Astrocyte (in vitro differentiated cells and primary cell): ENCODE data around the gene OLFM2. TPM values are rescaled to one million over a fixed set of nuclear protein-coding genes. Genes with fewer than 3 reads are reported as not detected.

Experiments
- DNase-seq: peaks from one replicate; pipeline ENCODE4 v3.0.0-alpha.2; 2010; ENCODE audit warnings: low read depth
- FAIRE-seq: peaks from 2 replicates; lab custom pipeline; 2011; peaks lifted over from hg19 to GRCh38; lab: Jason Lieb, UNC
- H2AFZ ChIP-seq: 2 replicates; pipeline ENCODE4 v1.6.0; 2012; ENCODE audit warnings: low read depth, low read length, inconsistent platforms
- H3K27ac ChIP-seq: 2 replicates; pipeline ENCODE4 v1.5.1; 2011; ENCODE audit warnings: low read depth, low read length, inconsistent platforms
- H3K27me3 ChIP-seq: 2 replicates; pipeline ENCODE4 v1.6.0; 2011; ENCODE audit warnings: low read length, inconsistent platforms; ENCODE audit not compliant: insufficient read depth
- H3K36me3 ChIP-seq: 2 replicates; pipeline ENCODE4 v1.5.1; 2011; ENCODE audit warnings: low read length, inconsistent platforms; ENCODE audit not compliant: insufficient read depth
- H3K4me1 ChIP-seq: 2 replicates; pipeline ENCODE4 v1.5.1; 2011; ENCODE audit warnings: low read length, inconsistent platforms; ENCODE audit not compliant: insufficient read depth
- H3K4me2 ChIP-seq: 2 replicates; pipeline ENCODE4 v1.6.0; 2012; ENCODE audit warnings: low read length, inconsistent platforms
- H3K4me3 ChIP-seq: 2 replicates; pipeline ENCODE4 v1.5.1; 2011; ENCODE audit warnings: low read depth, mild to moderate bottlenecking, low read length, inconsistent platforms; ENCODE audit not compliant: insufficient read depth
- H3K79me2 ChIP-seq: 2 replicates; pipeline ENCODE4 v1.6.0; 2012; ENCODE audit warnings: mild to moderate bottlenecking, low read length, inconsistent platforms; ENCODE audit not compliant: insufficient read depth
- H3K9ac ChIP-seq: 2 replicates; pipeline ENCODE4 v1.6.0; 2012; ENCODE audit warnings: mild to moderate bottlenecking, low read length, inconsistent platforms
- H3K9me3 ChIP-seq: 2 replicates; pipeline ENCODE4 v1.5.1; 2012; ENCODE audit warnings: low read depth, mild to moderate bottlenecking, low read length, inconsistent platforms; ENCODE audit not compliant: insufficient read depth
- H4K20me1 ChIP-seq: 2 replicates; pipeline ENCODE4 v1.6.0; 2012; ENCODE audit warnings: low read length, inconsistent platforms; ENCODE audit not compliant: insufficient read depth
- H3K27ac Mint-ChIP-seq: one replicate; pipeline ENCODE4 v1.8.0; 2021; ENCODE audit warnings: mild to moderate bottlenecking, mixed read lengths; ENCODE audit not compliant: unreplicated experiment
- H3K27me3 Mint-ChIP-seq: one replicate; pipeline ENCODE4 v1.8.0; 2021; ENCODE audit warnings: low read depth, mixed read lengths; ENCODE audit not compliant: unreplicated experiment
- H3K36me3 Mint-ChIP-seq: one replicate; pipeline ENCODE4 v1.8.0; 2021; ENCODE audit warnings: low read depth, mixed read lengths; ENCODE audit not compliant: unreplicated experiment
- H3K4me1 Mint-ChIP-seq: one replicate; pipeline ENCODE4 v1.8.0; 2021; ENCODE audit warnings: low read depth, mixed read lengths; ENCODE audit not compliant: unreplicated experiment
- H3K4me3 Mint-ChIP-seq: one replicate; pipeline ENCODE4 v1.8.0; 2021; ENCODE audit warnings: mild to moderate bottlenecking, moderate library complexity, mixed read lengths; ENCODE audit not compliant: unreplicated experiment
- H3K9me3 Mint-ChIP-seq: one replicate; pipeline ENCODE4 v1.8.0; 2021; ENCODE audit warnings: mild to moderate bottlenecking, mixed read lengths; ENCODE audit not compliant: unreplicated experiment
- EZH2 ChIP-seq: IDR thresholded peaks from 2 replicates; pipeline ENCODE4 v1.6.1; 2012; ENCODE audit warnings: mild to moderate bottlenecking, low read length, inconsistent platforms; ENCODE audit not compliant: insufficient read depth
- total RNA-seq: library from RNA; stranded (reverse); gene quantifications from 2 replicates; pipeline ENCODE4 v1.2.1, GENCODE V29; 2021
- TF ChIP-seq, protein P1 (sequence below): IDR thresholded peaks from 2 replicates; pipeline ENCODE4 v1.5.1; 2011; ENCODE audit warnings: low read depth, mild to moderate bottlenecking, inconsistent platforms, low read length, moderate library complexity; ENCODE audit not compliant: insufficient read depth

Gene OLFM2
- total RNA-seq, 1 donor from 2014 or later = 71.3 TPM

GRCh38 chr19:9857920-9858746, 78.2 kb downstream of the OLFM2 start:
- Mint-ChIP-seq H3K27ac (peak overlapping the region; percentile 4), H3K36me3 (peaks cover 35% of the 10 kb centered on the region), H3K4me3 (no peak overlapping the region)

GRCh38 chr19:9857076-9857721, 79.1 kb downstream of the OLFM2 start:
- DNase-seq (no peak), FAIRE-seq (no peak)
- H3K79me2 ChIP-seq = no peaks in the 10 kb centered on the region
- H3K9me3 ChIP-seq = no peaks in the 10 kb centered on the region
- no peak overlapping the region for H3K27ac Mint-ChIP-seq
- peaks cover 33% of the 10 kb centered on the region for H3K36me3 Mint-ChIP-seq
- H3K9me3 Mint-ChIP-seq = peaks cover 6% of the 10 kb centered on the region
- H3K4me2 ChIP-seq = no peak overlapping the region
- H3K4me1 Mint-ChIP-seq = peaks cover 18% of the 10 kb centered on the region
- no peaks in the 10 kb centered on the region for H4K20me1 ChIP-seq
- no peak overlapping the region for H2AFZ ChIP-seq
- TF ChIP-seq EZH2 = no peak
- TF ChIP-seq, protein P1, sequence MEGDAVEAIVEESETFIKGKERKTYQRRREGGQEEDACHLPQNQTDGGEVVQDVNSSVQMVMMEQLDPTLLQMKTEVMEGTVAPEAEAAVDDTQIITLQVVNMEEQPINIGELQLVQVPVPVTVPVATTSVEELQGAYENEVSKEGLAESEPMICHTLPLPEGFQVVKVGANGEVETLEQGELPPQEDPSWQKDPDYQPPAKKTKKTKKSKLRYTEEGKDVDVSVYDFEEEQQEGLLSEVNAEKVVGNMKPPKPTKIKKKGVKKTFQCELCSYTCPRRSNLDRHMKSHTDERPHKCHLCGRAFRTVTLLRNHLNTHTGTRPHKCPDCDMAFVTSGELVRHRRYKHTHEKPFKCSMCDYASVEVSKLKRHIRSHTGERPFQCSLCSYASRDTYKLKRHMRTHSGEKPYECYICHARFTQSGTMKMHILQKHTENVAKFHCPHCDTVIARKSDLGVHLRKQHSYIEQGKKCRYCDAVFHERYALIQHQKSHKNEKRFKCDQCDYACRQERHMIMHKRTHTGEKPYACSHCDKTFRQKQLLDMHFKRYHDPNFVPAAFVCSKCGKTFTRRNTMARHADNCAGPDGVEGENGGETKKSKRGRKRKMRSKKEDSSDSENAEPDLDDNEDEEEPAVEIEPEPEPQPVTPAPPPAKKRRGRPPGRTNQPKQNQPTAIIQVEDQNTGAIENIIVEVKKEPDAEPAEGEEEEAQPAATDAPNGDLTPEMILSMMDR = no peak
- H3K4me1 ChIP-seq = peaks cover 6% of the 10 kb centered on the region
- no peaks in the 10 kb centered on the region for H3K27me3 Mint-ChIP-seq
- no peak overlapping the region for H3K27ac ChIP-seq
- no peak overlapping the region for H3K4me3 ChIP-seq
- no peaks in the 10 kb centered on the region for H3K27me3 ChIP-seq
- no peak overlapping the region for H3K4me3 Mint-ChIP-seq
- no peaks in the 10 kb centered on the region for H3K36me3 ChIP-seq
- no peak overlapping the region for H3K9ac ChIP-seq

More at GRCh38 chr19:9857920-9858746, 78.2 kb downstream of the OLFM2 start:
- Histone ChIP-seq H3K27ac (no peak overlapping the region), H3K4me3 (no peak overlapping the region), H2AFZ (no peak overlapping the region), H3K9ac (no peak overlapping the region), H3K36me3 (no peaks in the 10 kb centered on the region), H3K9me3 (no peaks in the 10 kb centered on the region), H3K4me2 (no peak overlapping the region), H3K4me1 (peaks cover 3% of the 10 kb centered on the region), H4K20me1 (no peaks in the 10 kb centered on the region), H3K27me3 (no peaks in the 10 kb centered on the region), H3K79me2 (no peaks in the 10 kb centered on the region)
- H3K27me3 Mint-ChIP-seq = peaks cover 2% of the 10 kb centered on the region
- peaks cover 6% of the 10 kb centered on the region for H3K9me3 Mint-ChIP-seq
- FAIRE-seq (no peak), DNase-seq (no peak)
- no peak for TF ChIP-seq EZH2
- TF ChIP-seq, protein P1 = no peak
- H3K4me1 Mint-ChIP-seq = peaks cover 11% of the 10 kb centered on the region
